GM12878 (cell line): Measurements from ENCODE around the gene TATDN2. TPM values are rescaled to one million over a fixed set of nuclear protein-coding genes. Genes with fewer than 3 reads are reported as not detected.

ENCODE experiments used
- BACH1 ChIP-seq: fragments of 450-650 bp; IDR thresholded peaks from 2 replicates; pipeline ENCODE4 v1.6.1; 2017; ENCODE audit warnings: mild to moderate bottlenecking, borderline replicate concordance
- CBX5 ChIP-seq: sonication (generic); IDR thresholded peaks from 2 replicates; pipeline ENCODE4 v1.6.1; 2016; ENCODE audit warnings: low read depth, moderate library complexity, mild to moderate bottlenecking, inconsistent platforms
- ELK1 ChIP-seq: IDR thresholded peaks from 2 replicates; pipeline ENCODE4 v1.6.1; 2012; ENCODE audit warnings: low read depth, low read length, improper control_type of control experiment
- IKZF1 ChIP-seq: fragments of 450-650 bp; conservative IDR thresholded peaks from 2 replicates; pipeline ENCODE4 v1.6.1; 2017; ENCODE audit warnings: antibody characterized with exemption, mild to moderate bottlenecking
- JUNB ChIP-seq: IDR thresholded peaks from 2 replicates; pipeline ENCODE4 v1.6.1; 2016; ENCODE audit warnings: antibody characterized with exemption, mild to moderate bottlenecking
- MLLT1 ChIP-seq: fragments of 450-650 bp; IDR thresholded peaks from 2 replicates; pipeline ENCODE4 v1.6.1; 2016; ENCODE audit warnings: mild to moderate bottlenecking
- MXI1 ChIP-seq: fragments of 150-350 bp; IDR thresholded peaks from 2 replicates; pipeline ENCODE4 v1.6.1; 2011; ENCODE audit warnings: low read depth, mild to moderate bottlenecking, inconsistent platforms, low read length, improper control_type of control experiment
- NR2C1 ChIP-seq: fragments of 450-650 bp; IDR thresholded peaks from 2 replicates; pipeline ENCODE4 v1.6.1; 2017; ENCODE audit warnings: antibody characterized with exemption, mild to moderate bottlenecking, moderate library complexity
- POU2F2 ChIP-seq: IDR thresholded peaks from 3 replicates; pipeline ENCODE4 v1.6.1; 2011; ENCODE audit warnings: low read depth, mild to moderate bottlenecking, low read length, borderline replicate concordance
- PRDM15 ChIP-seq: fragments of 450-650 bp; formaldehyde crosslinking; IDR thresholded peaks from 2 replicates; pipeline ENCODE4 v1.4.0; 2020; ENCODE audit warnings: mild to moderate bottlenecking, moderate library complexity
- RCOR1 ChIP-seq: conservative IDR thresholded peaks from 2 replicates; pipeline ENCODE4 v1.6.1; 2012; ENCODE audit warnings: low read depth, low read length, improper control_type of control experiment
- RFX5 ChIP-seq: IDR thresholded peaks from 2 replicates; pipeline ENCODE4 v1.6.1; 2011; ENCODE audit warnings: low read depth, low read length, improper control_type of control experiment
- SREBF1 ChIP-seq: IDR thresholded peaks from 2 replicates; pipeline ENCODE4 v1.6.1; 2012; ENCODE audit warnings: mild to moderate bottlenecking, low read length
- TBL1XR1 ChIP-seq: IDR thresholded peaks from 2 replicates; pipeline ENCODE4 v1.6.1; 2012; ENCODE audit warnings: low read depth, low read length, improper control_type of control experiment
- USF2 ChIP-seq: IDR thresholded peaks from 2 replicates; pipeline ENCODE4 v1.6.1; 2011; ENCODE audit warnings: low read depth, low read length, improper control_type of control experiment, borderline replicate concordance
- ZBTB4 ChIP-seq: fragments of 450-650 bp; formaldehyde crosslinking; IDR thresholded peaks from 2 replicates; pipeline ENCODE4 v1.4.0; 2022; ENCODE audit warnings: mild to moderate bottlenecking, moderate library complexity
- ZNF274 ChIP-seq: IDR thresholded peaks from one replicate; pipeline ENCODE4 v1.8.0; 2011; ENCODE audit not compliant: insufficient read length, insufficient read depth
- polyA plus RNA-seq, 11 experiments: library from polyadenylated mRNA; depleted of rRNA in 4 of 11; unstranded in 6 of 11; stranded (reverse) in 5 of 11; fragments of >200 nt; fragmentation: Nextera tagmentation in 4 of 11; fragmentation: Illumina TruSeq in 1 of 11; extraction: Ambion mirVana in 4 of 11; extraction: Trizol in 1 of 11; gene quantifications; 1 replicate in 1 of 11; 2 replicates in 10 of 11; pipeline versions ENCODE4 v1.2.1 to v1.2.3, GENCODE V29; 2011 to 2016; ENCODE audit warnings: inconsistent platforms in 2 of 11, missing spikeins in 2 of 11, low read depth in 1 of 11
- total RNA-seq, 4 experiments: library from RNA; depleted of rRNA in 3 of 4; stranded (reverse); fragments of >200 nt in 3 of 4; fragmentation: Illumina TruSeq in 1 of 4; extraction: Trizol in 1 of 4; gene quantifications; 2 replicates each; pipeline versions ENCODE4 v1.2.1 to v1.2.3, GENCODE V29; 2013 to 2021

Gene TATDN2
- total and polyA plus RNA-seq, 10 of the 15 experiments (the other 5 are each of a cell fraction or from before 2014, with no cell fraction given): 4.2 to 36.5 (median 15.8) TPM

- TF ChIP-seq NR2C1: peak; percentile 62
- 0 out of 2 replicates have a peak, but pooled peaks have one; percentile 65 for TF ChIP-seq CBX5
- peak; percentile 45; the same call in 1 of the 3 replicates for TF ChIP-seq POU2F2
- TF ChIP-seq IKZF1: peak; percentile 80
- no peak for TF ChIP-seq RCOR1
- peak; percentile 27 for TF ChIP-seq ELK1
- 0 out of 2 replicates have a peak, but pooled peaks have one; percentile 29 for TF ChIP-seq TBL1XR1
- peak; percentile 76 for TF ChIP-seq RFX5
- no peak for TF ChIP-seq SREBF1
- no peak for TF ChIP-seq ZNF274
- no peak for TF ChIP-seq PRDM15 (CRISPR knock-in tag)
- TF ChIP-seq ZBTB4: no peak
- TF ChIP-seq JUNB: no peak
- TF ChIP-seq BACH1: peak; percentile 82
- TF ChIP-seq USF2: peak; percentile 66
- 0 out of 2 replicates have a peak, but pooled peaks have one; percentile 7 for TF ChIP-seq MLLT1
- TF ChIP-seq MXI1: peak; percentile 62
These were observed at the start of gene TATDN2 (continued) for GRCh38 chr3:10248184-10248983.
